Fibroblast of lung (primary cell): Measurements from ENCODE around the gene DCLK2. TPM values are rescaled to one million over a fixed set of nuclear protein-coding genes. Genes with fewer than 3 reads are reported as not detected.
A peak's percentile ranks its signal among the peaks of the same experiment; 100 is the strongest.

Source experiments
- DNase-seq, 2 donors: peaks; one replicate each; pipeline versions ENCODE4 v3.0.0 to v3.0.0-alpha.2; 2010; ENCODE audit warnings: low read depth in 2 of 2
- H2AFZ ChIP-seq: 2 replicates; pipeline ENCODE4 v1.5.1; 2012; ENCODE audit warnings: low read length, control low read depth, inconsistent platforms
- H3K27ac ChIP-seq: 2 replicates; pipeline ENCODE4 v1.5.1; 2011; ENCODE audit warnings: low read length, control low read depth; ENCODE audit not compliant: insufficient read depth
- H3K27me3 ChIP-seq: 2 replicates; pipeline ENCODE4 v1.5.1; 2011; ENCODE audit warnings: mild to moderate bottlenecking, low read length; ENCODE audit not compliant: control insufficient read depth, insufficient read depth
- H3K36me3 ChIP-seq: 2 replicates; pipeline ENCODE4 v1.5.1; 2011; ENCODE audit warnings: low read length; ENCODE audit not compliant: control insufficient read depth, insufficient read depth
- H3K4me1 ChIP-seq: 2 replicates; pipeline ENCODE4 v1.5.1; 2011; ENCODE audit warnings: low read length; ENCODE audit not compliant: control insufficient read depth, insufficient read depth; ENCODE audit errors: extremely low read depth
- H3K4me2 ChIP-seq: 2 replicates; pipeline ENCODE4 v1.5.1; 2011; ENCODE audit warnings: low read length, control low read depth; ENCODE audit not compliant: insufficient read depth; ENCODE audit errors: extremely low read depth
- H3K4me3 ChIP-seq, 4 experiments: fragments of 200-600 bp in 1 of 4; sonication (generic) in 1 of 4; replicated peaks in 1 of 4; 2 replicates each; pipeline ENCODE4 v1.5.1; 2011 to 2016; ENCODE audit warnings: low read length in 4 of 4, low read depth in 3 of 4, mild to moderate bottlenecking in 3 of 4, control low read depth in 2 of 4, inconsistent platforms in 1 of 4, mixed read lengths in 1 of 4; ENCODE audit not compliant: insufficient read depth in 1 of 4; ENCODE audit errors: control extremely low read depth in 1 of 4
- H3K79me2 ChIP-seq: 2 replicates; pipeline ENCODE4 v1.5.1; 2012; ENCODE audit warnings: mild to moderate bottlenecking, low read length, inconsistent platforms; ENCODE audit not compliant: control insufficient read depth, insufficient read depth
- H3K9ac ChIP-seq: 2 replicates; pipeline ENCODE4 v1.5.1; 2011; ENCODE audit warnings: mild to moderate bottlenecking, low read length, control low read depth; ENCODE audit not compliant: insufficient read depth
- H3K9me3 ChIP-seq: 2 replicates; pipeline ENCODE4 v1.5.1; 2012; ENCODE audit warnings: low read depth, low read length; ENCODE audit not compliant: control insufficient read depth, insufficient read depth
- H4K20me1 ChIP-seq: 2 replicates; pipeline ENCODE4 v1.5.1; 2011; ENCODE audit warnings: low read length; ENCODE audit not compliant: control insufficient read depth, insufficient read depth; ENCODE audit errors: extremely low read depth
- EZH2 ChIP-seq: IDR thresholded peaks from 2 replicates; pipeline ENCODE4 v1.5.1; 2012; ENCODE audit warnings: low read length, control low read depth, mild to moderate bottlenecking; ENCODE audit errors: missing control alignments
- polyA plus RNA-seq, 2 donors: library from polyadenylated mRNA; depleted of rRNA in 1 of 2; stranded (reverse) in 1 of 2; unstranded in 1 of 2; fragments of >200 nt; gene quantifications; 2 replicates each; pipeline ENCODE4 v1.2.1, GENCODE V29; 2011 to 2012; ENCODE audit warnings: missing spikeins in 1 of 2
- total RNA-seq: library from RNA; depleted of rRNA; stranded (reverse); fragments of >200 nt; gene quantifications from 2 replicates; pipeline ENCODE4 v1.2.1, GENCODE V29; 2014
- TF ChIP-seq, protein P1 (sequence below), 2 donors: IDR thresholded peaks in 1 of 2; conservative IDR thresholded peaks in 1 of 2; 1 replicate in 1 of 2; 2 replicates in 1 of 2; pipeline ENCODE4 v1.5.1; 2011 to 2012; ENCODE audit warnings: low read length in 2 of 2, control low read depth in 1 of 2, inconsistent platforms in 1 of 2, low read depth in 1 of 2, mild to moderate bottlenecking in 1 of 2

DCLK2 gene
- total and polyA plus RNA-seq, 2 donors (not counting 1 experiment from before 2014, with no cell fraction given) = 3.8 to 14.0 TPM

DNA sequence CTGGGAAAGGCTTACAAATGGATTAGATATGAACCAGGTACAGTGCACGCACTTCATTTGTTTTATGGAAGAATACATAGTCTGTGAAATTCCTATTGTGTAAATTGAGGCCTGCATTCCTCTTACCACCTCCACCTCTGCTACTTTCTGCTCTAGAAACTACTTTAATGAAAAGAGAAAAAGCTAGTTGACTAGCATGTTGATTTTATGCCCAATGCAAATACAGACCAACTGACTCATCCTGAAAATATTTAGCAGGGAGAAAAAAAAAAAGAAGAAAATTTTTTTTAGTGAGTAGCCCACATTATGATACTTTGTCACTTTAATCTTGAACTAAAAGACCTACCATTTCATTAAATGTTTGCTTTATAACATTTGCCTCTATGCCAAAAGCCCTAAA is 41.2 kb downstream of the DCLK2 start:
- DNase-seq = peak; percentile 52 to 64
- Histone ChIP-seq H3K9ac (no peak overlapping the region), H4K20me1 (no peaks in the 10 kb centered on the region), H3K27me3 (no peaks in the 10 kb centered on the region), H3K4me3 (no peak overlapping the region), H3K27ac (no peak overlapping the region), H3K4me1 (peaks cover 4% of the 10 kb centered on the region), H3K36me3 (no peaks in the 10 kb centered on the region), H3K9me3 (no peaks in the 10 kb centered on the region), H3K79me2 (peaks cover 10% of the 10 kb centered on the region), H3K4me2 (peak overlapping the region; percentile 66), H2AFZ (no peak overlapping the region)
- no peak for TF ChIP-seq EZH2
- TF ChIP-seq, protein P1, sequence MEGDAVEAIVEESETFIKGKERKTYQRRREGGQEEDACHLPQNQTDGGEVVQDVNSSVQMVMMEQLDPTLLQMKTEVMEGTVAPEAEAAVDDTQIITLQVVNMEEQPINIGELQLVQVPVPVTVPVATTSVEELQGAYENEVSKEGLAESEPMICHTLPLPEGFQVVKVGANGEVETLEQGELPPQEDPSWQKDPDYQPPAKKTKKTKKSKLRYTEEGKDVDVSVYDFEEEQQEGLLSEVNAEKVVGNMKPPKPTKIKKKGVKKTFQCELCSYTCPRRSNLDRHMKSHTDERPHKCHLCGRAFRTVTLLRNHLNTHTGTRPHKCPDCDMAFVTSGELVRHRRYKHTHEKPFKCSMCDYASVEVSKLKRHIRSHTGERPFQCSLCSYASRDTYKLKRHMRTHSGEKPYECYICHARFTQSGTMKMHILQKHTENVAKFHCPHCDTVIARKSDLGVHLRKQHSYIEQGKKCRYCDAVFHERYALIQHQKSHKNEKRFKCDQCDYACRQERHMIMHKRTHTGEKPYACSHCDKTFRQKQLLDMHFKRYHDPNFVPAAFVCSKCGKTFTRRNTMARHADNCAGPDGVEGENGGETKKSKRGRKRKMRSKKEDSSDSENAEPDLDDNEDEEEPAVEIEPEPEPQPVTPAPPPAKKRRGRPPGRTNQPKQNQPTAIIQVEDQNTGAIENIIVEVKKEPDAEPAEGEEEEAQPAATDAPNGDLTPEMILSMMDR (conservative IDR thresholded peaks at IDR 0.05 in 1 of 2, IDR thresholded peaks at IDR 0.05 in 1 of 2; ENCODE audit: low read depth in 1 of 2, low read length in 2 of 2) = no peak

GRCh38 chr4:150123087-150123486 is 44.8 kb downstream of the DCLK2 start:
- peaks cover 11% of the 10 kb centered on the region for H3K4me1 ChIP-seq
- no peak for TF ChIP-seq EZH2
- TF ChIP-seq, protein P1 (conservative IDR thresholded peaks at IDR 0.05 in 1 of 2, IDR thresholded peaks at IDR 0.05 in 1 of 2; ENCODE audit: low read depth in 1 of 2, low read length in 2 of 2) = no peak
- DNase-seq = no peak

DNA sequence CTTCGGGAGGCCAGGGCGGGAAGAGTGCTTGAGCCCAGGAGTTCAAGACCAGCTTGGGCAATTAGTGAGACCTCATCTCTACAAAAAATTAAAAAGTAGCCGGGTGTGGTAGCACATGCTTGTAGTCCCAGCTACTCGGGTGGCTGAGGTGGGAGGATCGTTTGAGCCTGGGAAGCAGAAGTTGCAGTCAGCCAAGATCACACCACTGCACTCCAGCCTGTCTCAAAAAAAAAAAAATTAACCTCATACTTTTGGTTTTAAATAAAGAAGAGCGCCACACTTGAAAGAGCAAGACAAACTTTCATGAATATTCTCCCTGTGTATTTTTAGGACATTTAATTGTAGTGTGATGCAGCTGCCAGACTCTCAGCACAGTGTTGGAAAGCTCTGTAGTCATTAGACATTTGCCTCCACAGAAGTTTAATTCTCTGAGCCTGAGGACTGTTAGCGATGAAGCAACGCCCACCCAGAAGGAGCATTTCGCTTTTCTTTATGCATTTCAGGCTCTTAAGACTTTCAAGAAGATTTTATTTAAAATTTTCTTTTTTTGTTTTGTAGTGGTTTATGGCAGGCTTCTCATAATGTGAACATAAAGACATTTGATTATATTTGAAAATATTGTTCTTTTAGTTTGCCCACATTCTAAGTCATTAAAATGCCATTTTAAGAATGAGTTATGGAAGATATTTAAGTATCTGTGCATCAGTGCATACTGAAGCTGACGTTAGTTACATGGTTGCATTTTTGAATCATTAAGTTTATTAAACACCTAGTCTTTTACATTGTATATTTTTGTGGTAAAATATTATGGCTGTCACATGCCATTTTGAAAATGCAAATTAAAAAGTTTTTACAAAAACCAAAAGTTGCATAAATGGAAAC is 45.8 kb downstream of the DCLK2 start:
- Histone ChIP-seq H3K9me3 (no peaks in the 10 kb centered on the region), H3K4me3 (no peak overlapping the region), H4K20me1 (no peaks in the 10 kb centered on the region), H3K36me3 (no peaks in the 10 kb centered on the region), H3K27ac (no peak overlapping the region), H3K4me1 (peaks cover 11% of the 10 kb centered on the region), H3K27me3 (no peaks in the 10 kb centered on the region), H3K9ac (no peak overlapping the region), H2AFZ (no peak overlapping the region), H3K79me2 (peaks cover 2% of the 10 kb centered on the region), H3K4me2 (no peak overlapping the region)
- TF ChIP-seq, protein P1 (conservative IDR thresholded peaks at IDR 0.05 in 1 of 2, IDR thresholded peaks at IDR 0.05 in 1 of 2; ENCODE audit: low read depth in 1 of 2, low read length in 2 of 2) = no peak
- TF ChIP-seq EZH2 = no peak
- peak in 1 of 2 donors; percentile 34 for DNase-seq

More at GRCh38 chr4:150123087-150123486, 44.8 kb downstream of the DCLK2 start:
- peaks cover 2% of the 10 kb centered on the region for H3K79me2 ChIP-seq
- no peak overlapping the region for H3K4me2 ChIP-seq
- H3K27me3 ChIP-seq = no peaks in the 10 kb centered on the region
- H3K4me3 ChIP-seq = no peak overlapping the region
- no peak overlapping the region for H3K27ac ChIP-seq
- H3K36me3 ChIP-seq = no peaks in the 10 kb centered on the region
- H3K9ac ChIP-seq = no peak overlapping the region
- no peaks in the 10 kb centered on the region for H3K9me3 ChIP-seq
- H2AFZ ChIP-seq = no peak overlapping the region
- H4K20me1 ChIP-seq = no peaks in the 10 kb centered on the region
